TTC549 (cell line): ENCODE results near the gene NXPE1.

Experiments
- FAIRE-seq: peaks from 2 replicates; lab custom pipeline; 2012; peaks lifted over from hg19 to GRCh38; lab: Jason Lieb, UNC

Gene NXPE1

GRCh38 chr11:114562166-114562916, 2.7 kb upstream of the NXPE1 start:
- FAIRE-seq = no peak

- no peak for FAIRE-seq
Measured at GRCh38 chr11:114556135-114556534, 3.5 kb downstream of the NXPE1 start.

GRCh38 chr11:114553642-114554041, 6.0 kb downstream of the NXPE1 start:
- no peak for FAIRE-seq

- no peak for FAIRE-seq
Measured at GRCh38 chr11:114551060-114551459, 8.6 kb downstream of the NXPE1 start.

- FAIRE-seq = no peak
Measured at GRCh38 chr11:114525682-114526081, 34.0 kb downstream of the NXPE1 start.

- no peak for FAIRE-seq
Measured at GRCh38 chr11:114524122-114524521, 35.6 kb downstream of the NXPE1 start.

- no peak for FAIRE-seq
Measured at GRCh38 chr11:114522818-114523217, 36.9 kb downstream of the NXPE1 start.

GRCh38 chr11:114511538-114511937, 48.1 kb downstream of the NXPE1 start:
- FAIRE-seq = no peak

GRCh38 chr11:114511079-114511478, 48.6 kb downstream of the NXPE1 start:
- FAIRE-seq = no peak

- FAIRE-seq = no peak
Measured at GRCh38 chr11:114501901-114502300, 57.8 kb downstream of the NXPE1 start.

- no peak for FAIRE-seq
Measured at GRCh38 chr11:114499756-114500155, 59.9 kb downstream of the NXPE1 start.

- FAIRE-seq = no peak
Measured at GRCh38 chr11:114496915-114497314, 62.8 kb downstream of the NXPE1 start.

GRCh38 chr11:114483929-114484328, 75.8 kb downstream of the NXPE1 start:
- no peak for FAIRE-seq

GRCh38 chr11:114482114-114482513, 77.6 kb downstream of the NXPE1 start:
- FAIRE-seq = no peak

- FAIRE-seq = no peak
Measured at GRCh38 chr11:114479331-114479730, 80.3 kb downstream of the NXPE1 start.

GRCh38 chr11:114478768-114479167, 80.9 kb downstream of the NXPE1 start:
- FAIRE-seq = no peak

GRCh38 chr11:114478001-114478410, 81.7 kb downstream of the NXPE1 start:
- FAIRE-seq = no peak

GRCh38 chr11:114472661-114473060, 87.0 kb downstream of the NXPE1 start:
- FAIRE-seq = no peak
